ENCODE data around the gene RHCE.
"Not testable (repeated sequence)": the region's sequence is repeated elsewhere in the genome, so short reads cannot be mapped to it uniquely, and the experiment has no call there.

The RHCE gene

DNA sequence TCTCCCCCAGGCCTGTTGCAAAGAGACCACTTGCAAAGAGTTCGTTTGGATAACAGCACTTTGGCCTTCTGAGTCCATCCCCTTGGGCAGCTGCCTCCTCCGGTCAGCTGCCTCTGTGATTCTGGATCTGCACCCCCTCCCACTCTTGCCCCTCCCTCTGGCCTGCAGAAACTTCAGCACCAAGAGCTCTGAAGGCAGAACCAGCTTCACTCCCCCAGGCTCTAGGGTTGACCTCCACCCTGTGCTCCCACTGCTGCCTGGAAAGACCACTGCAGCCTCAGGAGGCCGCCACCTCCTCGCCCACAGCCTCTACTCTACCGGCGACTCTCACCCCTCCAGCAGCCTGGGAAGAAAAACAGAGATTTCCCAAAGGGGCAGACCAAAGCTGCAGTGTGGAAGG, 6.5 kb downstream of the RHCE start:
- not testable (repeated sequence) for H3K9me3 ChIP-seq (replicated peaks; ENCODE audit: low read length); H3K4me3 ChIP-seq (ENCODE audit: low read length); H3K4me2 ChIP-seq (ENCODE audit: low read length); H3K27me3 ChIP-seq (ENCODE audit: control insufficient read depth, insufficient read depth, low read length); H3K36me3 ChIP-seq (ENCODE audit: insufficient read depth, low read length); H3K9ac ChIP-seq (ENCODE audit: low read depth, low read length); H3K4me1 ChIP-seq (ENCODE audit: control insufficient read depth, insufficient read depth, low read length)

DNA sequence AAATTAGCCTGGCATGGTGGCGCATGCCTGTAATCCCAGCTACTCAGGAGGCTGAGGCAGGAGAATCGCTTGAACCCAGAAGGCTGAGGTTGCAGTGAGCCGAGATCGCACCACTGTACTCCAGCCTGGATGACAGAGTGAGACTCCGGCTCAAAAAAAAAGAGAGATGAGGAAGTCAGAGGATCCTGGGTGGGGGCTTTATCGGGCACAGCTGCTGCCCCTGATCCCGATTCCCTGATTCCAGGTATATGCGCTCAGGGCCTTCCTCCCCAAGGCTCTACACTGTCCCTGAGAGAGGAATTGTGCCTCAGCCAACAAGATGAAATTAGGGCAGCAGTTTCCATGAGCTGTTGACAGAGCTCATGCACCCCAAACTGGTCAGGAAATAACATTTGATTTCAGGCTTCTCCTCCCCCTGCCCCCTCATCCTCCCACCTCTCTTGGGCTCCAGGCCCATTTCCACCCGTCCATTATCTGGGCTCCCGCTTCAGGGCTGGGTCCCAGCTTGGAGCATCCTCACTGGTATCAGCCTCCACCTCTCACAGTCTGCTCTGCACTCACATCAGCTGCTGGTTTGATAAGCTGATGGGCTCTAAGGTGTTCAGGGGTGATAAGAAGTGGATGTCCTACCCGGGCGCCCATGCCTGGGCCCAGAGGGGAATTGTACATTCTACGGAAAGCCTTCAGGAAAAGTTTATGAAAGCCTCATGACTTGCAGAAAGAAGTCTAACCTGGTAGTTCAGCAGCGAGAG, 7.6 kb downstream of the RHCE start:
- H3K4me3 ChIP-seq (ENCODE audit: low read length); H3K4me2 ChIP-seq (ENCODE audit: low read length); H3K27me3 ChIP-seq (ENCODE audit: control insufficient read depth, insufficient read depth, low read length); H3K9ac ChIP-seq (ENCODE audit: low read depth, low read length); H3K9me3 ChIP-seq (replicated peaks; ENCODE audit: low read length); H3K36me3 ChIP-seq (ENCODE audit: insufficient read depth, low read length); H3K4me1 ChIP-seq (ENCODE audit: control insufficient read depth, insufficient read depth, low read length): not testable (repeated sequence)

- not testable (repeated sequence) for H3K36me3 ChIP-seq (ENCODE audit: insufficient read depth, low read length); H3K4me3 ChIP-seq (ENCODE audit: low read length); H3K4me2 ChIP-seq (ENCODE audit: low read length); H3K27me3 ChIP-seq (ENCODE audit: control insufficient read depth, insufficient read depth, low read length); H3K9me3 ChIP-seq (replicated peaks; ENCODE audit: low read length); H3K4me1 ChIP-seq (ENCODE audit: control insufficient read depth, insufficient read depth, low read length); H3K9ac ChIP-seq (ENCODE audit: low read depth, low read length)
Observed at GRCh38 chr1:25409641-25410427, 10.8 kb downstream of the RHCE start.

DNA sequence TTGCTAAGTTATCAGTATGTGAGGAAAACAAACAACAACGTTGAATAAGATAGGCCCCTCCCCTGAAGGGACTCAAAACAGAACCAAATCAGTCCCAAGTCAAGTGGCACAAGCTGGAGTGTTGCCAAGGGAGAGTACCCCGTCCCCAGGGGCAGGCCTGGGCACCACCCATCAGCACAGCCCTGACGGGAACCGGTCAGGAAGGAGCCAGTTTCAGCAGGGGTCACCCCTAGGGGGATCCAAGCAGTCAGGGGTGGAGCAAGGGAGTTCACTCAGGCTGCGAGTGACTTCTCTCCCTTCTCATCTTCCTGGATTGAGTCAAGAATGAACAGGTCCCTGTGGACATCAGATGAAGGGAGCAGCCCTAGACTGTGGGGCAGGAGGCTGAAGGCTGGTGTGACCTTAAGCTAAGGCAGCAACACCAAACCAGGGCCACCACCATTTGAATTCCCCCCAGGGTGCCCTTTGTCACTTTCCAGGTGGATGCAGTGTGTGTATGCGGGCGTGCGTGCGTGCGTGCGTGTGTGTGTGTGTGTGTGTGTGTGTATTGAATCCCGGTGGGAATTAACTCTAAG, 14.8 kb downstream of the RHCE start:
- not testable (repeated sequence) for H3K4me1 ChIP-seq (ENCODE audit: control insufficient read depth, insufficient read depth, low read length); H3K4me2 ChIP-seq (ENCODE audit: low read length); H3K4me3 ChIP-seq (ENCODE audit: low read length); H3K9me3 ChIP-seq (replicated peaks; ENCODE audit: low read length); H3K9ac ChIP-seq (ENCODE audit: low read depth, low read length); H3K27me3 ChIP-seq (ENCODE audit: control insufficient read depth, insufficient read depth, low read length); H3K36me3 ChIP-seq (ENCODE audit: insufficient read depth, low read length)

GRCh38 chr1:25402947-25403803, 17.4 kb downstream of the RHCE start:
- not testable (repeated sequence) for H3K4me2 ChIP-seq (ENCODE audit: low read length); H3K9ac ChIP-seq (ENCODE audit: low read depth, low read length); H3K27me3 ChIP-seq (ENCODE audit: control insufficient read depth, insufficient read depth, low read length); H3K36me3 ChIP-seq (ENCODE audit: insufficient read depth, low read length); H3K9me3 ChIP-seq (replicated peaks; ENCODE audit: low read length); H3K4me1 ChIP-seq (ENCODE audit: control insufficient read depth, insufficient read depth, low read length); H3K4me3 ChIP-seq (ENCODE audit: low read length)

- H3K4me2 ChIP-seq (ENCODE audit: low read length); H3K36me3 ChIP-seq (ENCODE audit: insufficient read depth, low read length); H3K9me3 ChIP-seq (replicated peaks; ENCODE audit: low read length); H3K4me3 ChIP-seq (ENCODE audit: low read length); H3K4me1 ChIP-seq (ENCODE audit: control insufficient read depth, insufficient read depth, low read length); H3K9ac ChIP-seq (ENCODE audit: low read depth, low read length); H3K27me3 ChIP-seq (ENCODE audit: control insufficient read depth, insufficient read depth, low read length): not testable (repeated sequence)
Observed at GRCh38 chr1:25398079-25398478, 22.5 kb downstream of the RHCE start.

- H3K4me2 ChIP-seq (ENCODE audit: low read length); H3K9ac ChIP-seq (ENCODE audit: low read depth, low read length); H3K4me3 ChIP-seq (ENCODE audit: low read length); H3K9me3 ChIP-seq (replicated peaks; ENCODE audit: low read length); H3K27me3 ChIP-seq (ENCODE audit: control insufficient read depth, insufficient read depth, low read length); H3K36me3 ChIP-seq (ENCODE audit: insufficient read depth, low read length); H3K4me1 ChIP-seq (ENCODE audit: control insufficient read depth, insufficient read depth, low read length): not testable (repeated sequence)
Observed at GRCh38 chr1:25397549-25397948, 23.1 kb downstream of the RHCE start.

- Histone ChIP-seq H3K9ac (ENCODE audit: low read depth, low read length) (no peak overlapping the region), H3K9me3 (replicated peaks; ENCODE audit: low read length) (no peaks in the 10 kb centered on the region), H3K36me3 (ENCODE audit: insufficient read depth, low read length) (no peaks in the 10 kb centered on the region), H3K4me3 (ENCODE audit: low read length) (no peak overlapping the region), H3K4me1 (ENCODE audit: control insufficient read depth, insufficient read depth, low read length) (no peaks in the 10 kb centered on the region), H3K27me3 (ENCODE audit: control insufficient read depth, insufficient read depth, low read length) (no peaks in the 10 kb centered on the region), H3K4me2 (ENCODE audit: low read length) (no peak overlapping the region)
Observed at GRCh38 chr1:25392841-25393240, 27.8 kb downstream of the RHCE start.

DNA sequence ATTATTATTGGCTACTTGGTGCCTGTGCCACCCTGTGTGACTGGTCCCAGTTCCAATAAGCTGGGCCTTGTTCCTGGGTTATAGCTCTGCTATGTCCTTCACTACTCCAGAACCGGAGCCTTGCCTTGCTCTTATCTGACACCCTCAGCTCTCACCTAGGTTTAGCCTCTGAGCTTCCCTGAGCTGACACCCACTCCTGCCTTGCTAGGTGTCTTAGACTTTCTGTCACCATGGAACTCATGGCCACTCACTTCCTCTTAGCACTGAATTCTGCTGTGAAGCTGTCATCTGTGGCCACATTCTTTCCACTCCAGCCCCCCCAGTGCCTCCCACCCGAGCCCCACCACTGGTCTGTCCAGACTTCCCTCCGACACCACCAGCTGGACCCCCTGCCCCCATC, 30.9 kb downstream of the RHCE start:
- not testable (repeated sequence) for H3K36me3 ChIP-seq (ENCODE audit: insufficient read depth, low read length); H3K27me3 ChIP-seq (ENCODE audit: control insufficient read depth, insufficient read depth, low read length); H3K4me3 ChIP-seq (ENCODE audit: low read length); H3K9me3 ChIP-seq (replicated peaks; ENCODE audit: low read length); H3K4me2 ChIP-seq (ENCODE audit: low read length); H3K4me1 ChIP-seq (ENCODE audit: control insufficient read depth, insufficient read depth, low read length); H3K9ac ChIP-seq (ENCODE audit: low read depth, low read length)

GRCh38 chr1:25388691-25389090, 31.9 kb downstream of the RHCE start:
- H3K36me3 ChIP-seq (ENCODE audit: insufficient read depth, low read length); H3K4me2 ChIP-seq (ENCODE audit: low read length); H3K27me3 ChIP-seq (ENCODE audit: control insufficient read depth, insufficient read depth, low read length); H3K9ac ChIP-seq (ENCODE audit: low read depth, low read length); H3K9me3 ChIP-seq (replicated peaks; ENCODE audit: low read length); H3K4me3 ChIP-seq (ENCODE audit: low read length); H3K4me1 ChIP-seq (ENCODE audit: control insufficient read depth, insufficient read depth, low read length): not testable (repeated sequence)

DNA sequence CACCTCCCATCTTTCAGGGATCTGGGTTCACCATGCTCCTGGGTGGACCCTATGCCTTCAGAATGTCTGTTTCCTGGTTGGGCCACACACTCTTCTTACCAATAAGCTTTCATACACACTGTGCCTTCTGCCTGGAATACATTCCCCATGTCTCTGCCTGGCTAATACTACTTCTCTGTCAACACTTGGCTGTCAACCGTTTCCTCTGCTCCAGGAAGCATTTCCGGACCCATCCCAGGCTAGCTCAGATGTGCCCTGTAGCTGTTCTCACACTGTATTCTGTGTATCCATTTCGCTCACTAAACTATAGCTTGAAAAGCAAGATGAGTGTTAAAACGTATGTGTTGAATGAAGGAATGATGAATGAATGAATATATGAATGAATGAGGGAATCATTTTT, 33.5 kb downstream of the RHCE start:
- not testable (repeated sequence) for H3K9me3 ChIP-seq (replicated peaks; ENCODE audit: low read length); H3K4me2 ChIP-seq (ENCODE audit: low read length); H3K9ac ChIP-seq (ENCODE audit: low read depth, low read length); H3K4me1 ChIP-seq (ENCODE audit: control insufficient read depth, insufficient read depth, low read length); H3K36me3 ChIP-seq (ENCODE audit: insufficient read depth, low read length); H3K4me3 ChIP-seq (ENCODE audit: low read length); H3K27me3 ChIP-seq (ENCODE audit: control insufficient read depth, insufficient read depth, low read length)
